Uterus (tissue), 2 donors: ENCODE data around the gene TMEM254.

Experiments used
- POLR2A ChIP-seq, 2 donors: fragments of 450-650 bp; IDR thresholded peaks; one replicate each; pipeline ENCODE4 v1.6.1; 2016; ENCODE audit warnings: antibody characterized with exemption in 2 of 2, mild to moderate bottlenecking in 1 of 2, moderate library complexity in 1 of 2
- TF ChIP-seq, protein P1 (sequence below), 4 experiments: fragments of 200-600 bp in 2 of 4; fragments of 450-650 bp in 2 of 4; sonication (generic) in 2 of 4; IDR thresholded peaks; one replicate each; pipeline ENCODE4 v1.5.1; 2016 to 2019; ENCODE audit warnings: antibody characterized with exemption in 4 of 4, mild to moderate bottlenecking in 2 of 4, moderate library complexity in 1 of 4

DNA sequence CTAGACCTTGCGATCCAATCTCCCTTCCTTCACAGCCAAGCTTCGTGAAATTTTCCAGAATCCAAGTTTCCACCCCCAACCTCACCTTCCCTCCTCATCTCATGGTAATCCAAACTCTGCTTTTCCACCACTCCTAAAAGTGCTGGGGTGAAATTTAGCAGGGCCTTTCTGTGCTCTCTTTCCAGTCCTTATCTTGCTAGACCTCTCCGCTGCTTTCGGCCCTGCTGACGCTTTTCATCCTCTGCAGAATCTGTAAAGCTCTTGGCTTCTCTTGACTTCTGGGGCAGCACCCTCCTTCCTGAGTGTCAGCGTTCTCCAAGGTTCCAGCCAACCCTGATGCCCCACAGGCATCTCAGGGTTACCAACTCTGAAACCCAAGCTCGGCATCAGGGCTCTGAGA lies 61.8 kb downstream of the TMEM254 start:
- TF ChIP-seq, protein P1, sequence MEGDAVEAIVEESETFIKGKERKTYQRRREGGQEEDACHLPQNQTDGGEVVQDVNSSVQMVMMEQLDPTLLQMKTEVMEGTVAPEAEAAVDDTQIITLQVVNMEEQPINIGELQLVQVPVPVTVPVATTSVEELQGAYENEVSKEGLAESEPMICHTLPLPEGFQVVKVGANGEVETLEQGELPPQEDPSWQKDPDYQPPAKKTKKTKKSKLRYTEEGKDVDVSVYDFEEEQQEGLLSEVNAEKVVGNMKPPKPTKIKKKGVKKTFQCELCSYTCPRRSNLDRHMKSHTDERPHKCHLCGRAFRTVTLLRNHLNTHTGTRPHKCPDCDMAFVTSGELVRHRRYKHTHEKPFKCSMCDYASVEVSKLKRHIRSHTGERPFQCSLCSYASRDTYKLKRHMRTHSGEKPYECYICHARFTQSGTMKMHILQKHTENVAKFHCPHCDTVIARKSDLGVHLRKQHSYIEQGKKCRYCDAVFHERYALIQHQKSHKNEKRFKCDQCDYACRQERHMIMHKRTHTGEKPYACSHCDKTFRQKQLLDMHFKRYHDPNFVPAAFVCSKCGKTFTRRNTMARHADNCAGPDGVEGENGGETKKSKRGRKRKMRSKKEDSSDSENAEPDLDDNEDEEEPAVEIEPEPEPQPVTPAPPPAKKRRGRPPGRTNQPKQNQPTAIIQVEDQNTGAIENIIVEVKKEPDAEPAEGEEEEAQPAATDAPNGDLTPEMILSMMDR (IDR thresholded peaks at IDR 0.05) = no peak
- no peak for TF ChIP-seq POLR2A (IDR thresholded peaks at IDR 0.05)
